Measurements from ENCODE around the gene BCAT1.

- no peak for TF ChIP-seq CTCF (IDR thresholded peaks at IDR 0.05; ENCODE audit: low read depth, low read length, poor library complexity, severe bottlenecking)
- TF ChIP-seq EZH2phosphoT487 (IDR thresholded peaks at IDR 0.05; ENCODE audit: borderline replicate concordance, low read length) = no peak
These were observed 69.3 kb downstream of the BCAT1 start for GRCh38 chr12:24879644-24880043.

Measured in DOHH2 (cell line).